Measurements from ENCODE around the gene DUOXA2. TPM values are rescaled to one million over a fixed set of nuclear protein-coding genes. Genes with fewer than 3 reads are reported as not detected.

Gene DUOXA2
- total RNA-seq, 4 donors from 2014 or later, result not detected

DNA sequence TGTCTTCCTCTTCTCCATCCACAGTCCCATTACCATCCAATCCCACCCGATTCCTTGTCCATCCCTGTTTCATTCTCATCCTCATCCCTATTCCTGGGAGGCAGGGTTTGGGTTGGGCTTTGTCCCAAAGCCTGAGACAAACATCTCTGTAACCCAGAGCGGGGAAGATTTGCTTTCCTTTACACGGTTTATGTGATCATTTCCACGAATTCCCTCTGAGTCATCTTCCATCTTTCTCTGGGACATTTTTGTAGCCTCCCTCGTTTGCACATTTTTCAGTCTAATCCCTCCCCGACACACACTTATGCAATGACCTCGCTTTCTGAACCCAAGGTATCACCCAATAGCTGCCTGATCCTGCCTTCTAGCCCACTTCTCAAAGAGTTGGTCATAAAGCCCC, 23.0 kb upstream of the DUOXA2 start:
- TF ChIP-seq, protein P1, sequence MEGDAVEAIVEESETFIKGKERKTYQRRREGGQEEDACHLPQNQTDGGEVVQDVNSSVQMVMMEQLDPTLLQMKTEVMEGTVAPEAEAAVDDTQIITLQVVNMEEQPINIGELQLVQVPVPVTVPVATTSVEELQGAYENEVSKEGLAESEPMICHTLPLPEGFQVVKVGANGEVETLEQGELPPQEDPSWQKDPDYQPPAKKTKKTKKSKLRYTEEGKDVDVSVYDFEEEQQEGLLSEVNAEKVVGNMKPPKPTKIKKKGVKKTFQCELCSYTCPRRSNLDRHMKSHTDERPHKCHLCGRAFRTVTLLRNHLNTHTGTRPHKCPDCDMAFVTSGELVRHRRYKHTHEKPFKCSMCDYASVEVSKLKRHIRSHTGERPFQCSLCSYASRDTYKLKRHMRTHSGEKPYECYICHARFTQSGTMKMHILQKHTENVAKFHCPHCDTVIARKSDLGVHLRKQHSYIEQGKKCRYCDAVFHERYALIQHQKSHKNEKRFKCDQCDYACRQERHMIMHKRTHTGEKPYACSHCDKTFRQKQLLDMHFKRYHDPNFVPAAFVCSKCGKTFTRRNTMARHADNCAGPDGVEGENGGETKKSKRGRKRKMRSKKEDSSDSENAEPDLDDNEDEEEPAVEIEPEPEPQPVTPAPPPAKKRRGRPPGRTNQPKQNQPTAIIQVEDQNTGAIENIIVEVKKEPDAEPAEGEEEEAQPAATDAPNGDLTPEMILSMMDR (IDR thresholded peaks at IDR 0.05; ENCODE audit: low read depth), result no peak

- TF ChIP-seq, protein P1 (IDR thresholded peaks at IDR 0.05; ENCODE audit: low read depth), result no peak
These were observed 22.6 kb upstream of the DUOXA2 start for GRCh38 chr15:45091576-45091975.

- TF ChIP-seq, protein P1 (IDR thresholded peaks at IDR 0.05; ENCODE audit: low read depth), result no peak
These were observed 21.1 kb upstream of the DUOXA2 start for GRCh38 chr15:45093013-45093412.

- TF ChIP-seq, protein P1 (IDR thresholded peaks at IDR 0.05; ENCODE audit: low read depth), result no peak
These were observed 20.3 kb upstream of the DUOXA2 start for GRCh38 chr15:45093622-45094357.

- TF ChIP-seq, protein P1 (IDR thresholded peaks at IDR 0.05; ENCODE audit: low read depth), result no peak
These were observed 19.8 kb upstream of the DUOXA2 start for GRCh38 chr15:45094358-45094730.

DNA sequence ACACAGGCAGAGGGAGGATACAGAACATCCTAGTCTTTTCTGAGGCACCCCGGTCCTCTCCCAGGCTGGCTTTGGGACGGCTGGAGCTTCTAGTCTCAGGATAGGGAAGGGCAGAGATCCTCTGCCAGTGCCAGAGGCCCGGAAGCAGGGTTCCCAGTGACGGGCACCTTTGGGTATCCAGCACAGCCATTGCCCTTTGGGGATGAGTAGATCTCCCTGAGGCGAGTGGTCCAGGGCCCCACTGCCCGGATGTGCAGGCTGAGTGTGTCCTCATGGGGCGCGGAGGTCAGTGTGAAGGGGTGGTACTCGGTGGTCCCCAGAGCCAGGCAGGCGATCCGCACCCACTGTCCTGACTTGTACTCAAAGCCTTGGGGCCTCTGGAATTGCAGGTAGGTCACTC, 18.5 kb upstream of the DUOXA2 start:
- TF ChIP-seq, protein P1 (IDR thresholded peaks at IDR 0.05; ENCODE audit: low read depth), result no peak

DNA sequence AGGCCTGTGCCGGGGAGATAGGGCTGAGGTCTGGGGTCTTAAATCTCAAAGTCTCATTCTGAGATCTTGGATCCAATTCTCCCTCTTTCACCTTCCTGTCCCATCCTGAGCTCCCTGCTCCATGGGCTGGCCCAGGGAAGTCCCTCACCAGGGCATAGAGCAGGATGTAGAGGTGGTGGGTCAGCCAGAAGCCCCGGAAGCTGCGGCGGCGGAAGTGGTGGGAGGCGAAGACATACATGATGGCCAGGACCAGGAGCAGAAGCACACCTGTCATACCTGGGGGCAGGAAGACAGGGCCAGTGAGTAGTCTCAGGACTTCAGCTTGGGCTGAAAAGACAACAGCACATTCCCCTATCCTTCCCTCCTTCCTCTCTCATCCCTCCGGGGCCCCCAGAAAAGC, 16.7 kb upstream of the DUOXA2 start:
- TF ChIP-seq, protein P1 (IDR thresholded peaks at IDR 0.05; ENCODE audit: low read depth), result no peak
